GM12878 (cell line): ENCODE data around the gene SPOP. TPM values are rescaled to one million over a fixed set of nuclear protein-coding genes. Genes with fewer than 3 reads are reported as not detected.

Experiments
- ATAC-seq: fragments of 200-7000 bp; cut with Tn5 transposase; 3 replicates; pipeline ENCODE4 v1.9.1; 2020; ENCODE audit warnings: mild to moderate bottlenecking, moderate library complexity
- BruUV-seq: library from RNA; stranded (reverse); fragments of 400-500 nt; replicated peaks from 2 replicates; lab custom pipeline; 2021; lab: Mats Ljungman, UMichigan
- CTCF ChIA-PET: fragments of 300-600 bp; sonication (Branson Sonifier 250); formaldehyde crosslinking; extraction: SDS; loops from one replicate; lab custom pipeline; 2021; ENCODE audit warnings: inconsistent platforms; lab: Yijun Ruan, JAX
- POLR2A ChIA-PET: fragments of 350-600 bp; formaldehyde crosslinking; extraction: SDS; loops from one replicate; lab custom pipeline; 2021; ENCODE audit warnings: inconsistent platforms; lab: Charles Lee
- RAD21 ChIA-PET: fragments of 300-600 bp; sonication (Branson Sonifier 250); formaldehyde crosslinking; loops from one replicate; lab custom pipeline; 2023; ENCODE audit warnings: antibody characterized with exemption; ENCODE audit not compliant: unreplicated experiment; lab: Charles Lee
- SMC1A ChIA-PET: fragments of 300-600 bp; sonication (Branson Sonifier 250); formaldehyde crosslinking; loops from one replicate; lab custom pipeline; 2023; ENCODE audit not compliant: unreplicated experiment, uncharacterized antibody; lab: Charles Lee
- DNase-seq: peaks from one replicate; pipeline ENCODE4 v3.0.0-alpha.2; 2011; ENCODE audit warnings: low read depth, low spot score
- FAIRE-seq: peaks from 3 replicates; lab custom pipeline; 2011; peaks lifted over from hg19 to GRCh38; lab: Jason Lieb, UNC
- H2AFZ ChIP-seq: 2 replicates; pipeline ENCODE4 v1.6.0; 2011; ENCODE audit warnings: low read depth, low read length, control low read depth; ENCODE audit not compliant: control insufficient read depth
- H3K27ac ChIP-seq: 2 replicates; pipeline ENCODE4 v1.5.1; 2011; ENCODE audit warnings: control low read depth; ENCODE audit not compliant: control insufficient read depth, insufficient read depth
- H3K27me3 ChIP-seq, 2 experiments: replicated peaks in 1 of 2; 2 replicates each; pipeline versions ENCODE4 v1.6.0 to v1.6.1; 2011; ENCODE audit warnings: low read length in 1 of 2; ENCODE audit not compliant: control insufficient read depth in 2 of 2, insufficient read depth in 2 of 2
- H3K36me3 ChIP-seq, 2 experiments: 2 replicates each; pipeline ENCODE4 v1.5.1; 2011; ENCODE audit warnings: low read length in 1 of 2; ENCODE audit not compliant: control insufficient read depth in 2 of 2, insufficient read depth in 2 of 2
- H3K4me1 ChIP-seq: 2 replicates; pipeline ENCODE4 v1.6.1; 2011; ENCODE audit warnings: mild to moderate bottlenecking, low read length, moderate library complexity, mixed read lengths; ENCODE audit not compliant: control insufficient read depth, insufficient read depth
- H3K4me2 ChIP-seq: 2 replicates; pipeline ENCODE4 v1.6.0; 2011; ENCODE audit warnings: control low read depth; ENCODE audit not compliant: control insufficient read depth, insufficient read depth
- H3K4me3 ChIP-seq: fragments of 200-600 bp; sonication (generic); 2 replicates; pipeline ENCODE4 v1.5.1; 2016
- H3K79me2 ChIP-seq: 2 replicates; pipeline ENCODE4 v1.6.0; 2011; ENCODE audit warnings: low read length; ENCODE audit not compliant: control insufficient read depth, insufficient read depth
- H3K9ac ChIP-seq: 2 replicates; pipeline ENCODE4 v1.8.0; 2011; ENCODE audit warnings: low read length, control low read depth, mixed read lengths; ENCODE audit not compliant: control insufficient read depth, insufficient read depth
- H3K9me3 ChIP-seq: replicated peaks from 3 replicates; pipeline ENCODE4 v1.5.1; 2011; ENCODE audit warnings: mild to moderate bottlenecking, low read length; ENCODE audit not compliant: control insufficient read depth, insufficient read depth
- H4K20me1 ChIP-seq: 2 replicates; pipeline ENCODE4 v1.6.0; 2011; ENCODE audit not compliant: control insufficient read depth, insufficient read depth
- ATF7 ChIP-seq: fragments of 450-650 bp; IDR thresholded peaks from 2 replicates; pipeline ENCODE4 v1.6.1; 2016; ENCODE audit warnings: low read depth, mild to moderate bottlenecking
- BCL11A ChIP-seq: IDR thresholded peaks from 2 replicates; pipeline ENCODE4 v1.6.1; 2011; ENCODE audit warnings: low read depth, low read length
- CHD4 ChIP-seq: fragments of 200-600 bp; sonication (generic); IDR thresholded peaks from 2 replicates; pipeline ENCODE4 v1.6.1; 2016; ENCODE audit warnings: mild to moderate bottlenecking
- CREM ChIP-seq: IDR thresholded peaks from 2 replicates; pipeline ENCODE4 v1.6.1; 2014; ENCODE audit warnings: antibody characterized with exemption, low read depth
- IKZF1 ChIP-seq: fragments of 450-650 bp; conservative IDR thresholded peaks from 2 replicates; pipeline ENCODE4 v1.6.1; 2017; ENCODE audit warnings: antibody characterized with exemption, mild to moderate bottlenecking
- MXI1 ChIP-seq: fragments of 150-350 bp; IDR thresholded peaks from 2 replicates; pipeline ENCODE4 v1.6.1; 2011; ENCODE audit warnings: low read depth, mild to moderate bottlenecking, inconsistent platforms, low read length, improper control_type of control experiment
- POLR2A ChIP-seq: IDR thresholded peaks from 2 replicates; pipeline ENCODE4 v1.6.1; 2011; ENCODE audit warnings: low read depth, mild to moderate bottlenecking, low read length
- RAD21 ChIP-seq: IDR thresholded peaks from 2 replicates; pipeline ENCODE4 v1.6.1; 2011; ENCODE audit warnings: mild to moderate bottlenecking, low read depth, low read length, moderate library complexity; ENCODE audit not compliant: insufficient read depth
- SMAD5 ChIP-seq: IDR thresholded peaks from 2 replicates; pipeline ENCODE4 v1.6.1; 2016; ENCODE audit warnings: antibody characterized with exemption, low read depth
- WGBS: methylation state at CpG from one replicate; pipeline ENCODE4 v1.1.6; 2016; ENCODE audit warnings: low lambda C conversion rate; ENCODE audit not compliant: insufficient replicate concordance, insufficient coverage; ENCODE audit errors: missing lambda C conversion rate; 5-methylcytosine and 5-hydroxymethylcytosine counted together
- in situ Hi-C: fragments of 300-500 bp; cut with MboI; formaldehyde crosslinking; loops from 9 replicates; pipeline ENCODE4 v1.14.3; 2018; ENCODE audit warnings: mixed read lengths
- intact Hi-C: fragments of 100-400 bp; cut with micrococcal nuclease; formaldehyde crosslinking; loops from one replicate; pipeline ENCODE4 v1.14.2; 2022; ENCODE audit not compliant: unreplicated experiment
- polyA plus RNA-seq, 11 experiments: library from polyadenylated mRNA; depleted of rRNA in 4 of 11; unstranded in 6 of 11; stranded (reverse) in 5 of 11; fragments of >200 nt; fragmentation: Nextera tagmentation in 4 of 11; fragmentation: Illumina TruSeq in 1 of 11; extraction: Ambion mirVana in 4 of 11; extraction: Trizol in 1 of 11; gene quantifications; 1 replicate in 1 of 11; 2 replicates in 10 of 11; pipeline versions ENCODE4 v1.2.1 to v1.2.3, GENCODE V29; 2011 to 2016; ENCODE audit warnings: inconsistent platforms in 2 of 11, missing spikeins in 2 of 11, low read depth in 1 of 11
- total RNA-seq, 4 experiments: library from RNA; depleted of rRNA in 3 of 4; stranded (reverse); fragments of >200 nt in 3 of 4; fragmentation: Illumina TruSeq in 1 of 4; extraction: Trizol in 1 of 4; gene quantifications; 2 replicates each; pipeline versions ENCODE4 v1.2.1 to v1.2.3, GENCODE V29; 2013 to 2021
- TF ChIP-seq, protein P1 (sequence below): fragments of 450-650 bp; formaldehyde crosslinking; IDR thresholded peaks from 2 replicates; pipeline ENCODE4 v1.5.0; 2022; ENCODE audit warnings: mild to moderate bottlenecking, missing genetic modification characterization
- TF ChIP-seq, protein P2 (sequence below): IDR thresholded peaks from 2 replicates; pipeline ENCODE4 v1.6.1; 2012; ENCODE audit warnings: mild to moderate bottlenecking, low read depth, low read length
- TF ChIP-seq, protein P3 (sequence below): fragments of 450-650 bp; IDR thresholded peaks from 2 replicates; pipeline ENCODE4 v1.6.1; 2017; ENCODE audit warnings: borderline replicate concordance
- TF ChIP-seq, protein P4 (sequence below): fragments of 450-650 bp; IDR thresholded peaks from 2 replicates; pipeline ENCODE4 v1.6.1; 2017; ENCODE audit warnings: mild to moderate bottlenecking, moderate library complexity

Gene SPOP
- total and polyA plus RNA-seq, 10 of the 15 experiments (the other 5 are each of a cell fraction or from before 2014, with no cell fraction given) = 35.1 to 80.4 (median 44.7) TPM

DNA sequence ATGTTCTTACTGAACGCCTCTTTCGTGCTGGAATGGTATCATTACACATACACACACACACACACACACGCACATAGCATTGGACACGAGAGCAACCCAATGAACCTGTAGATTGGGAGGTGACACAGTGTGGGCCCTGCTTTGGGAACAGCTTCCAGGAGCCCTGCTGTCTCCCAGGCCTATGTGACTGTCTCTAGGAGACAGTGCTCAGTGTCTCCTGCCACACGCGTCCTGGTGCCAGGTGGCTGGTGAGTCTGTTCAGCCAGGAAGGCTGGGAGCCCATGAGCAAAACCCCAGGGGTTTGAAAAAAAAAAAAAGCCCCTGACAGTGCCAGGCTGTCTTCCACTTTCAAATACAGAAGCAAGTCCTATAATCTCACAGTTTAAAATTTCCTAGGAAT lies 2.4 kb upstream of the SPOP start:
- no peak for FAIRE-seq
- in situ Hi-C loops (no loop called here), intact Hi-C loops (no loop called here)
- Histone ChIP-seq H3K9ac (no peak overlapping the region), H3K4me1 (peaks cover 4% of the 10 kb centered on the region; the same call in 1 of the 2 replicates), H3K4me3 (no peak overlapping the region), H3K9me3 (no peaks in the 10 kb centered on the region), H3K4me2 (no peak overlapping the region), H3K79me2 (peaks cover 18% of the 10 kb centered on the region), H3K27me3 (no peaks in the 10 kb centered on the region; a peak in 1 of 4 replicates), H2AFZ (no peak overlapping the region), H4K20me1 (peaks cover 3% of the 10 kb centered on the region; the same call in 1 of the 2 replicates), H3K27ac (no peak overlapping the region), H3K36me3 (no peaks in the 10 kb centered on the region)
- ChIA-PET SMC1A (no interaction called here), POLR2A (interaction anchor here (0.7 kb wide), 1 partner anchor 93 kb away, joined by 3 read pairs; no protein-coding TSS in a partner anchor), CTCF (interaction anchor here (1.0 to 2.4 kb wide), 5 partner anchors 9 to 111 kb away, joined by 4 to 13 read pairs (median 7); no protein-coding TSS in a partner anchor), RAD21 (interaction anchor here (1.2 kb wide), 1 partner anchor 110 kb away, joined by 4 read pairs; no protein-coding TSS in a partner anchor)
- WGBS = 40% methylated on average over 6 of the region's 6 CpGs
- ATAC-seq = no peak
- DNase-seq = no peak
- no TSS peak for BruUV-seq
- TF ChIP-seq, protein P1, sequence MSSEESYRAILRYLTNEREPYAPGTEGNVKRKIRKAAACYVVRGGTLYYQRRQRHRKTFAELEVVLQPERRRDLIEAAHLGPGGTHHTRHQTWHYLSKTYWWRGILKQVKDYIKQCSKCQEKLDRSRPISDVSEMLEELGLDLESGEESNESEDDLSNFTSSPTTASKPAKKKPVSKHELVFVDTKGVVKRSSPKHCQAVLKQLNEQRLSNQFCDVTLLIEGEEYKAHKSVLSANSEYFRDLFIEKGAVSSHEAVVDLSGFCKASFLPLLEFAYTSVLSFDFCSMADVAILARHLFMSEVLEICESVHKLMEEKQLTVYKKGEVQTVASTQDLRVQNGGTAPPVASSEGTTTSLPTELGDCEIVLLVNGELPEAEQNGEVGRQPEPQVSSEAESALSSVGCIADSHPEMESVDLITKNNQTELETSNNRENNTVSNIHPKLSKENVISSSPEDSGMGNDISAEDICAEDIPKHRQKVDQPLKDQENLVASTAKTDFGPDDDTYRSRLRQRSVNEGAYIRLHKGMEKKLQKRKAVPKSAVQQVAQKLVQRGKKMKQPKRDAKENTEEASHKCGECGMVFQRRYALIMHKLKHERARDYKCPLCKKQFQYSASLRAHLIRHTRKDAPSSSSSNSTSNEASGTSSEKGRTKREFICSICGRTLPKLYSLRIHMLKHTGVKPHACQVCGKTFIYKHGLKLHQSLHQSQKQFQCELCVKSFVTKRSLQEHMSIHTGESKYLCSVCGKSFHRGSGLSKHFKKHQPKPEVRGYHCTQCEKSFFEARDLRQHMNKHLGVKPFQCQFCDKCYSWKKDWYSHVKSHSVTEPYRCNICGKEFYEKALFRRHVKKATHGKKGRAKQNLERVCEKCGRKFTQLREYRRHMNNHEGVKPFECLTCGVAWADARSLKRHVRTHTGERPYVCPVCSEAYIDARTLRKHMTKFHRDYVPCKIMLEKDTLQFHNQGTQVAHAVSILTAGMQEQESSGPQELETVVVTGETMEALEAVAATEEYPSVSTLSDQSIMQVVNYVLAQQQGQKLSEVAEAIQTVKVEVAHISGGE = no peak
- TF ChIP-seq SMAD5 = no peak
- no peak for TF ChIP-seq CREM
- TF ChIP-seq, protein P2, sequence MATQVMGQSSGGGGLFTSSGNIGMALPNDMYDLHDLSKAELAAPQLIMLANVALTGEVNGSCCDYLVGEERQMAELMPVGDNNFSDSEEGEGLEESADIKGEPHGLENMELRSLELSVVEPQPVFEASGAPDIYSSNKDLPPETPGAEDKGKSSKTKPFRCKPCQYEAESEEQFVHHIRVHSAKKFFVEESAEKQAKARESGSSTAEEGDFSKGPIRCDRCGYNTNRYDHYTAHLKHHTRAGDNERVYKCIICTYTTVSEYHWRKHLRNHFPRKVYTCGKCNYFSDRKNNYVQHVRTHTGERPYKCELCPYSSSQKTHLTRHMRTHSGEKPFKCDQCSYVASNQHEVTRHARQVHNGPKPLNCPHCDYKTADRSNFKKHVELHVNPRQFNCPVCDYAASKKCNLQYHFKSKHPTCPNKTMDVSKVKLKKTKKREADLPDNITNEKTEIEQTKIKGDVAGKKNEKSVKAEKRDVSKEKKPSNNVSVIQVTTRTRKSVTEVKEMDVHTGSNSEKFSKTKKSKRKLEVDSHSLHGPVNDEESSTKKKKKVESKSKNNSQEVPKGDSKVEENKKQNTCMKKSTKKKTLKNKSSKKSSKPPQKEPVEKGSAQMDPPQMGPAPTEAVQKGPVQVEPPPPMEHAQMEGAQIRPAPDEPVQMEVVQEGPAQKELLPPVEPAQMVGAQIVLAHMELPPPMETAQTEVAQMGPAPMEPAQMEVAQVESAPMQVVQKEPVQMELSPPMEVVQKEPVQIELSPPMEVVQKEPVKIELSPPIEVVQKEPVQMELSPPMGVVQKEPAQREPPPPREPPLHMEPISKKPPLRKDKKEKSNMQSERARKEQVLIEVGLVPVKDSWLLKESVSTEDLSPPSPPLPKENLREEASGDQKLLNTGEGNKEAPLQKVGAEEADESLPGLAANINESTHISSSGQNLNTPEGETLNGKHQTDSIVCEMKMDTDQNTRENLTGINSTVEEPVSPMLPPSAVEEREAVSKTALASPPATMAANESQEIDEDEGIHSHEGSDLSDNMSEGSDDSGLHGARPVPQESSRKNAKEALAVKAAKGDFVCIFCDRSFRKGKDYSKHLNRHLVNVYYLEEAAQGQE = no peak
- TF ChIP-seq ATF7 = no peak
- no peak for TF ChIP-seq POLR2A
- no peak for TF ChIP-seq RAD21
- TF ChIP-seq, protein P3, sequence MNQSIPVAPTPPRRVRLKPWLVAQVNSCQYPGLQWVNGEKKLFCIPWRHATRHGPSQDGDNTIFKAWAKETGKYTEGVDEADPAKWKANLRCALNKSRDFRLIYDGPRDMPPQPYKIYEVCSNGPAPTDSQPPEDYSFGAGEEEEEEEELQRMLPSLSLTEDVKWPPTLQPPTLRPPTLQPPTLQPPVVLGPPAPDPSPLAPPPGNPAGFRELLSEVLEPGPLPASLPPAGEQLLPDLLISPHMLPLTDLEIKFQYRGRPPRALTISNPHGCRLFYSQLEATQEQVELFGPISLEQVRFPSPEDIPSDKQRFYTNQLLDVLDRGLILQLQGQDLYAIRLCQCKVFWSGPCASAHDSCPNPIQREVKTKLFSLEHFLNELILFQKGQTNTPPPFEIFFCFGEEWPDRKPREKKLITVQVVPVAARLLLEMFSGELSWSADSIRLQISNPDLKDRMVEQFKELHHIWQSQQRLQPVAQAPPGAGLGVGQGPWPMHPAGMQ = no peak
- TF ChIP-seq CHD4 = no peak
- TF ChIP-seq BCL11A = no peak
- no peak for TF ChIP-seq MXI1
- no peak for TF ChIP-seq IKZF1
- TF ChIP-seq, protein P4, sequence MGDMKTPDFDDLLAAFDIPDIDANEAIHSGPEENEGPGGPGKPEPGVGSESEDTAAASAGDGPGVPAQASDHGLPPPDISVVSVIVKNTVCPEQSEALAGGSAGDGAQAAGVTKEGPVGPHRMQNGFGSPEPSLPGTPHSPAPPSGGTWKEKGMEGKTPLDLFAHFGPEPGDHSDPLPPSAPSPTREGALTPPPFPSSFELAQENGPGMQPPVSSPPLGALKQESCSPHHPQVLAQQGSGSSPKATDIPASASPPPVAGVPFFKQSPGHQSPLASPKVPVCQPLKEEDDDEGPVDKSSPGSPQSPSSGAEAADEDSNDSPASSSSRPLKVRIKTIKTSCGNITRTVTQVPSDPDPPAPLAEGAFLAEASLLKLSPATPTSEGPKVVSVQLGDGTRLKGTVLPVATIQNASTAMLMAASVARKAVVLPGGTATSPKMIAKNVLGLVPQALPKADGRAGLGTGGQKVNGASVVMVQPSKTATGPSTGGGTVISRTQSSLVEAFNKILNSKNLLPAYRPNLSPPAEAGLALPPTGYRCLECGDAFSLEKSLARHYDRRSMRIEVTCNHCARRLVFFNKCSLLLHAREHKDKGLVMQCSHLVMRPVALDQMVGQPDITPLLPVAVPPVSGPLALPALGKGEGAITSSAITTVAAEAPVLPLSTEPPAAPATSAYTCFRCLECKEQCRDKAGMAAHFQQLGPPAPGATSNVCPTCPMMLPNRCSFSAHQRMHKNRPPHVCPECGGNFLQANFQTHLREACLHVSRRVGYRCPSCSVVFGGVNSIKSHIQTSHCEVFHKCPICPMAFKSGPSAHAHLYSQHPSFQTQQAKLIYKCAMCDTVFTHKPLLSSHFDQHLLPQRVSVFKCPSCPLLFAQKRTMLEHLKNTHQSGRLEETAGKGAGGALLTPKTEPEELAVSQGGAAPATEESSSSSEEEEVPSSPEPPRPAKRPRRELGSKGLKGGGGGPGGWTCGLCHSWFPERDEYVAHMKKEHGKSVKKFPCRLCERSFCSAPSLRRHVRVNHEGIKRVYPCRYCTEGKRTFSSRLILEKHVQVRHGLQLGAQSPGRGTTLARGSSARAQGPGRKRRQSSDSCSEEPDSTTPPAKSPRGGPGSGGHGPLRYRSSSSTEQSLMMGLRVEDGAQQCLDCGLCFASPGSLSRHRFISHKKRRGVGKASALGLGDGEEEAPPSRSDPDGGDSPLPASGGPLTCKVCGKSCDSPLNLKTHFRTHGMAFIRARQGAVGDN = no peak
